Right atrium auricular region (tissue), 2 donors: ENCODE measurements around the gene NAP1L1. TPM values are rescaled to one million over a fixed set of nuclear protein-coding genes. Genes with fewer than 3 reads are reported as not detected.

Source experiments
- DNase-seq: peaks from one replicate; pipeline ENCODE4 v3.0.0-alpha.2; 2019; ENCODE audit warnings: low spot score
- H3K27ac ChIP-seq, 2 donors: fragments of 200-600 bp; sonication (generic); 1 replicate in 1 of 2; 2 replicates in 1 of 2; pipeline ENCODE4 v1.5.1; 2016 to 2019
- H3K27me3 ChIP-seq, 2 donors: fragments of 200-600 bp; sonication (generic); one replicate each; pipeline versions ENCODE4 v1.5.1 to v1.6.0; 2017 to 2019
- H3K36me3 ChIP-seq: fragments of 200-600 bp; sonication (generic); one replicate; pipeline ENCODE4 v1.5.1; 2016
- H3K4me1 ChIP-seq, 2 donors: fragments of 200-600 bp; sonication (generic); one replicate each; pipeline versions ENCODE4 v1.5.1 to v1.6.0; 2017 to 2019
- H3K4me3 ChIP-seq, 2 donors: fragments of 200-600 bp; sonication (generic); 1 replicate in 1 of 2; 2 replicates in 1 of 2; pipeline ENCODE4 v1.5.1; 2017 to 2019; ENCODE audit warnings: mild to moderate bottlenecking in 1 of 2, moderate library complexity in 1 of 2
- H3K9me3 ChIP-seq, 2 donors: fragments of 200-600 bp; sonication (generic); one replicate each; pipeline ENCODE4 v1.5.1; 2019
- CTCF ChIP-seq, 2 donors: fragments of 200-600 bp; sonication (generic); IDR thresholded peaks; one replicate each; pipeline ENCODE4 v1.5.1; 2019; ENCODE audit warnings: antibody characterized with exemption in 2 of 2
- total RNA-seq, 2 donors: library from RNA; depleted of rRNA; stranded (reverse); fragments of >200 nt; gene quantifications; one replicate each; pipeline ENCODE4 v1.1.0, GENCODE V29; 2016

The NAP1L1 gene
- total RNA-seq, 2 donors from 2014 or later = 255 to 332 TPM

- DNase-seq = no peak
- Histone ChIP-seq H3K27ac (no peak overlapping the region), H3K27me3 (no peaks in the 10 kb centered on the region), H3K4me3 (no peak overlapping the region), H3K4me1 (peaks cover 0 to 5% of the 10 kb centered on the region in 2 donors), H3K36me3 (no peaks in the 10 kb centered on the region), H3K9me3 (no peaks in the 10 kb centered on the region)
- TF ChIP-seq CTCF (IDR thresholded peaks at IDR 0.05) = no peak
Measured at GRCh38 chr12:76042147-76042546, 42.3 kb downstream of the NAP1L1 start.

- no peak for DNase-seq
- Histone ChIP-seq H3K27me3 (no peaks in the 10 kb centered on the region), H3K36me3 (no peaks in the 10 kb centered on the region), H3K27ac (no peak overlapping the region), H3K4me3 (no peak overlapping the region), H3K4me1 (peaks cover 0 to 5% of the 10 kb centered on the region in 2 donors), H3K9me3 (no peaks in the 10 kb centered on the region)
- TF ChIP-seq CTCF (IDR thresholded peaks at IDR 0.05) = no peak
Measured at GRCh38 chr12:76041406-76041805, 43.1 kb downstream of the NAP1L1 start.

- H3K4me1 ChIP-seq = peaks cover 0 to 5% of the 10 kb centered on the region in 2 donors
- H3K9me3 ChIP-seq = no peaks in the 10 kb centered on the region
- no peak for TF ChIP-seq CTCF (IDR thresholded peaks at IDR 0.05)
- no peaks in the 10 kb centered on the region for H3K36me3 ChIP-seq
- no peak overlapping the region for H3K27ac ChIP-seq
- DNase-seq = no peak
- H3K4me3 ChIP-seq = no peak overlapping the region
- no peaks in the 10 kb centered on the region for H3K27me3 ChIP-seq
Measured at GRCh38 chr12:76040461-76040860, 44.0 kb downstream of the NAP1L1 start.

GRCh38 chr12:76038176-76038575 is 46.3 kb downstream of the NAP1L1 start:
- DNase-seq = no peak
- Histone ChIP-seq H3K4me3 (no peak overlapping the region), H3K9me3 (no peaks in the 10 kb centered on the region), H3K27me3 (no peaks in the 10 kb centered on the region), H3K27ac (no peak overlapping the region), H3K4me1 (peaks cover 0 to 5% of the 10 kb centered on the region in 2 donors), H3K36me3 (no peaks in the 10 kb centered on the region)
- no peak for TF ChIP-seq CTCF (IDR thresholded peaks at IDR 0.05)

- TF ChIP-seq CTCF (IDR thresholded peaks at IDR 0.05) = peak; percentile 64 to 84
- no peaks in the 10 kb centered on the region for H3K27me3 ChIP-seq
- no peak overlapping the region for H3K27ac ChIP-seq
- H3K4me3 ChIP-seq = no peak overlapping the region
- no peaks in the 10 kb centered on the region for H3K36me3 ChIP-seq
- H3K4me1 ChIP-seq = peaks cover 0 to 13% of the 10 kb centered on the region in 2 donors
- no peak for DNase-seq
- H3K9me3 ChIP-seq = no peaks in the 10 kb centered on the region
Measured at GRCh38 chr12:76037130-76038103, 47.1 kb downstream of the NAP1L1 start.
